Activated CD4-positive, alpha-beta T cell treated with anti-CD3 and anti-CD28 coated beads, Interleukin-2, amount 50 U/mL, for 24 hours (primary cell): ENCODE data around the gene PCDHAC1.

ENCODE experiments used
- DNase-seq, 2 donors: peaks; one replicate each; pipeline ENCODE4 v3.0.0-alpha.2; 2020; ENCODE audit warnings: low read depth in 1 of 2, low spot score in 1 of 2

The PCDHAC1 gene

DNA sequence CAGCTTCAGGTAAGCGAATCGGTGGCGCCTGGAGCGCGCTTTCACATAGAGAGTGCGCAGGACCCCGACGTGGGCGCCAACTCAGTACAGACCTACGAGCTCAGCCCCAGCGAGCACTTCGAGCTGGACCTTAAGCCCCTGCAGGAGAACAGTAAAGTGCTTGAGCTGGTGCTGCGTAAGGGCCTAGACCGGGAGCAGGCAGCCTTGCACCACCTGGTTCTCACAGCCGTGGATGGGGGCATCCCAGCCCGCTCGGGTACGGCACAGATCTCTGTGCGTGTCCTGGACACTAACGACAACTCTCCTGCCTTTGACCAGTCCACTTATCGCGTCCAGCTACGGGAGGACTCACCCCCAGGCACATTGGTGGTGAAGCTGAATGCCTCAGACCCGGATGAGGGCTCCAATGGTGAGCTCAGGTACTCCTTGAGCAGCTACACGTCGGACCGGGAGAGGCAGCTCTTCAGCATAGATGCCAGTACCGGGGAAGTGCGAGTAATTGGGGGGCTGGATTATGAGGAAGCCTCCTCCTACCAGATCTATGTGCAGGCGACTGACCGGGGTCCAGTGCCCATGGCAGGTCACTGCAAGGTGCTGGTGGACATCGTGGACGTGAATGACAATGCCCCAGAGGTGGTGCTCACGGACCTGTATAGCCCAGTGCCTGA, 41.3 kb downstream of the PCDHAC1 start:
- DNase-seq, result no peak

DNA sequence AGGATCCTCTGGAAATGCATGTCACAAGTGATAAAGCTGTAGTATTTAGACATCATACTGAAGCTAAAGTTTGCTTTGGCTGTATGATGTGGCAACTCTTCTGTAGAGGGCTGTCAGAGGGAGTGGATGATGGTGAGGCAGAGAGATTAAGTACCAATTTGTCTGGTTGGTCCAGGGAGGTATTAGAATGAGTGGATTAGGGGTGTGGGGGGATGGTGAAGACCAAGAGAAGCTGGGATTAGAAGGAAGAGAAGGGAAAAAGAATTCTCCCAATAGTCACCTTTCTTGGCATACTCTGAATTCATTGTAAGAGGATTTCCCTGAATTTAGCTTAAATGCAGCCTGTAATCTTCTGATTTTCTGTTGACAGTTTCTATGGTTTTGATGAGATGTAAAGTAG, 43.8 kb downstream of the PCDHAC1 start:
- DNase-seq, result no peak

DNA sequence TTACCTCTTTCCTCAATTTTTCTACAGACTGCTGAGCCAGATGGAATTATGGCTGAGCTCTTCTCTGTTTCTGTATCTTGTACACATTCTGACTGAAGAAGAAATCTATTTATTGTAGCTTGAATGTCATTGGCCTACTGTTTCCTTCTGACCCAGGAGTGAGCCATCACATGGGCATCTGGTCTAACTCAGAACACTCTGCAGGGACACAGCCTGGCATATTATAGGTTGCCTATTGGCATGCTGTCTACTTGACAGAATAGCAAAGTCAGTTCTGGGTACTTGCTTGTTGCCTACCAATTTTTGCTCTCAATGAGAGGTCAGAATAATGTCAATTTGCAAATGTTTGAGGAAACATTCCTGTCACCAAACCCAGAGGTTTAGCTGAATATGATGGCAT, 47.5 kb downstream of the PCDHAC1 start:
- no peak for DNase-seq

DNA sequence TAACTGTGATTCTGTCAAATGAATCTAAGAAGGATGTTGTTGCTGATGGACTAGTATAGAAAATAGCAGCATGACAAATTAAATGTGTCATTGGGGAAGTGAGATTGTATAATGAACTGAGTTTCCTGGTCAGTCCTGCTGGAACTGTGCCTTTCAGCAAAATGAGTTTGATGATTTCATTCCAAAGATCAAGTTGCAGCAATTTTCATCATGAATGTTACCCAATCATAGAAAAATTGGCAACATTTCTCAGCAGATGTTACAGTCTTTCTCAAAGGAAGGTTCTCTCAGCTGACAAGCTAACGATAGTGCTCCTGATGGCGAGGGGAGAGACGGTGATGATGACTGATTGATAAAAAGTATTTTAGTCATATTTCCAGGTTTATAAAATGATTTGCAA, 50.9 kb downstream of the PCDHAC1 start:
- no peak for DNase-seq

DNA sequence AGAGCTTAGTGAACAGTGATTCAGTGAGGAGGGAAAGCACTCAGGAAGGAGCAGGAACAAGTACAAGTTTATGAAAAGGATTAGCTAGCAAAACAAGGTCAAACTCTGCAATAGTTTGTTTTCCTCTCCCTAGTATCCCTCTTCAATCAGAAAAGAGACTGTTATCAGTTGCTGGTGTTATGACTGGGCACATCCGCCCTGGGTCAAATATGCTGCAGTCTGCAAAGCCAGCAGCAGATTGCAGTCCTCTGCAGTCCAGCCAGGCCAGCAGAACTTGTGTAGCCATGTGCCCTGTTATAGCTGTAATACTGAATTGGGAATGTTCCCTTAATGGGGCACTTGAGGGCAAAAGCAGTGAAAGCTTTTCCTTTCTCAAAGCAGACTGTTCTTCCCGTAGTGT, 52.2 kb downstream of the PCDHAC1 start:
- no peak for DNase-seq

DNA sequence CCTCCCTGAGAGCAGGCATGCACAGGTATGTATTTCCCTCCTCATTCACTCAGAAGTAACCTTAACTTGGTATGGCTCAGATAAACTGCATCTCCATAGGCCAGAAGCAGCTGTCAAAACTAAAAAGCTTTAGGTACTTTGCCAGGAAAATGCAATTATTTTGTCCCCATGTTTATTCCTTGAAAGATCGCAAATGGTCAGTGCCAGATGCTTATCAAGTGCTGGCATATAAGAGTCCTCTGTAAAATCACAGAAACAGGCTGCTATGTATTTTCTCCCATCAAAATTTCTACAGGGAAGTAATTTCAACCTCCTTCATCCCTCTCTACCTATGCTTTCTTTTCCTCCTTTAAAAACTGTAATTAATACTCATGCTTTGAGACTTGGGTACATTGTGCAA, 52.9 kb downstream of the PCDHAC1 start:
- no peak for DNase-seq
